Measurements from ENCODE around the gene RTKN2.

RTKN2 gene

DNA sequence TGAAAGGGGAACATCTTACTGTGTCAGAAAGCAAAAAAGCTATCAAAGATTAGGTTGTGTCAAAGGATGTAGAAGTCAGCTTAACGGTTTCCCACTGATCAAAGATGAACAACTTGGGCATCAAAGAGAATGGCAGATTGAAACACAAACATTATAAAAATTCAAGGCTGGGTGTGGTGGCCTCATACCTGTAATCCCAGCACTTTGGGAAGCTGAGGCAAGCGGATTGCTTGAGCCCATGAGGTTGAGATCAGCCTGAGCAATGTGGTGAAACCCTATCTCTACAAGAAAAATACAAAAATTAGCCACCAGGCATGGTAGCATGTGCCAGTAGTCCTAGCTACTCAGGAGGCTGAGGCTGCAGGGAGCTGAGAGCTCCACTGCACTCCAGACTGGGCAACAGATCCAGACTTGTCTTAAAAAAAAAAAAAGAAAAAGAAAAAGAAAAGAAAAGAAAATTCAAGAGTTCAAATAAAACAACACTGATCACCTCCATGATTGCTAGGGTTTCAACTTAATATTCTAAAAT, 34.5 kb downstream of the RTKN2 start:
- no peak overlapping the region for H3K27ac ChIP-seq
- TF ChIP-seq, protein P1, sequence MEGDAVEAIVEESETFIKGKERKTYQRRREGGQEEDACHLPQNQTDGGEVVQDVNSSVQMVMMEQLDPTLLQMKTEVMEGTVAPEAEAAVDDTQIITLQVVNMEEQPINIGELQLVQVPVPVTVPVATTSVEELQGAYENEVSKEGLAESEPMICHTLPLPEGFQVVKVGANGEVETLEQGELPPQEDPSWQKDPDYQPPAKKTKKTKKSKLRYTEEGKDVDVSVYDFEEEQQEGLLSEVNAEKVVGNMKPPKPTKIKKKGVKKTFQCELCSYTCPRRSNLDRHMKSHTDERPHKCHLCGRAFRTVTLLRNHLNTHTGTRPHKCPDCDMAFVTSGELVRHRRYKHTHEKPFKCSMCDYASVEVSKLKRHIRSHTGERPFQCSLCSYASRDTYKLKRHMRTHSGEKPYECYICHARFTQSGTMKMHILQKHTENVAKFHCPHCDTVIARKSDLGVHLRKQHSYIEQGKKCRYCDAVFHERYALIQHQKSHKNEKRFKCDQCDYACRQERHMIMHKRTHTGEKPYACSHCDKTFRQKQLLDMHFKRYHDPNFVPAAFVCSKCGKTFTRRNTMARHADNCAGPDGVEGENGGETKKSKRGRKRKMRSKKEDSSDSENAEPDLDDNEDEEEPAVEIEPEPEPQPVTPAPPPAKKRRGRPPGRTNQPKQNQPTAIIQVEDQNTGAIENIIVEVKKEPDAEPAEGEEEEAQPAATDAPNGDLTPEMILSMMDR (conservative IDR thresholded peaks at IDR 0.05; ENCODE audit: low read depth, low read length): no peak
- H3K4me2 ChIP-seq: no peak overlapping the region
- no peak overlapping the region for H3K4me3 ChIP-seq (IDR thresholded peaks at IDR 0.05; ENCODE audit: insufficient read depth, low read depth, low read length)
- H4K20me1 ChIP-seq (ENCODE audit: insufficient read depth): no peaks in the 10 kb centered on the region
- H3K36me3 ChIP-seq (ENCODE audit: insufficient read depth): no peaks in the 10 kb centered on the region
- no peaks in the 10 kb centered on the region for H3K27me3 ChIP-seq (ENCODE audit: insufficient read depth, low read depth)
- H2AFZ ChIP-seq (ENCODE audit: low read depth): no peak overlapping the region
- H3K9ac ChIP-seq: no peak overlapping the region
- no peaks in the 10 kb centered on the region for H3K4me1 ChIP-seq (ENCODE audit: low read depth, poor library complexity, severe bottlenecking)
- H3K79me2 ChIP-seq (ENCODE audit: insufficient read depth, low read depth): no peaks in the 10 kb centered on the region

DNA sequence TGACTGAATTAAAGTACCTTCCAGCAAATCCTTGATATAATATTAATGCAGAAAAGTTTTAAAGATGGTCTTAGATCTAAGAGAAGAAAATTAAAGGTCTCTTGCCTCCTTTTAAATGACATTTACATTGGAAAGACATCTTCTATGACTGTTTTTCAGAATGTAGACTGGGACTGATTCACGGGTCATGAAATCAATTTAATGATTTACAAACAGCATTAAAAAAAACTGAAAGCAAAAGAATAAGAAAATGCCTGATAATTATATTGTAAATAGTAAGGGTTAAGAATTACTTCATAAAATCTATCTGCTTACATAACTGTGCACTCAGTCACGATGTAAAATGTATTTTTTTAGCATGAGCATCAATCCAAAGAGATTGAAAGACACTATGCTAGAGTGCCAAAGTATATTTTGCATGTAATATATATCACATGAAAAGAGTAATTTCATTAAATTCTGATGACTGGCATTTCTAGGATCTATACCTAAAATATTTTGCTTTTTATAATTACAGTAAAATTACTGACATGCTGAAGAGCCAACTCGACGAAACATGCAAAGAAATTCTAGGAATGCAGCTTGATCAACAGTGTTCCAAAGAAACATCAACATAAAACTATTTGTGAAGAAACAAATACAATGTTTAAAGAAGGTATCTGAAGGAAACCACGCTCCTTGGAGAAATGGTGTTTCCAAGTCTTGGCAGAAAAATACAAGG, 35.1 kb downstream of the RTKN2 start:
- Histone ChIP-seq H3K4me1 (ENCODE audit: low read depth, poor library complexity, severe bottlenecking) (no peaks in the 10 kb centered on the region), H3K27me3 (ENCODE audit: insufficient read depth, low read depth) (no peaks in the 10 kb centered on the region), H3K27ac (no peak overlapping the region), H4K20me1 (ENCODE audit: insufficient read depth) (no peaks in the 10 kb centered on the region), H3K36me3 (ENCODE audit: insufficient read depth) (no peaks in the 10 kb centered on the region), H2AFZ (ENCODE audit: low read depth) (no peak overlapping the region), H3K4me3 (IDR thresholded peaks at IDR 0.05; ENCODE audit: insufficient read depth, low read depth, low read length) (no peak overlapping the region), H3K4me2 (no peak overlapping the region), H3K79me2 (ENCODE audit: insufficient read depth, low read depth) (no peaks in the 10 kb centered on the region), H3K9ac (no peak overlapping the region)
- TF ChIP-seq, protein P1 (conservative IDR thresholded peaks at IDR 0.05; ENCODE audit: low read depth, low read length): no peak

DNA sequence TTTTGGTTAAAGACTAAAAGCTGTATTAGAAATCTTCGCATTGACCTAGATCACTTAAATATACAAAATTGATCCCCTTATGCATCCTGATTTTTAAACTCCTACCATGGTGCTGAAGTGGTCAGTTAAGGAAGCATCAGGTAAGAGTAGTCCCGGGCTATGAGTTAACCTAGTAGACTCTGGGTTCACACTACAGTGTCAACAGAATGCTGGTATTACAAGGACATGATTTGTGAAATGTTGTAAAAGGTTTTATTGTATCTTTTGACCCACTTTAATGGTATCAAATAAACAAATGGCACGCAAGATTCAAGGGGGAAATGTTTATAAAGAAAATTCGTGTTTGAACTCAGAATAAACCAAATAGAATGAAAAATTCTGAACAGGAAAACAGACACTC, 36.8 kb downstream of the RTKN2 start:
- Histone ChIP-seq H3K4me3 (IDR thresholded peaks at IDR 0.05; ENCODE audit: insufficient read depth, low read depth, low read length) (no peak overlapping the region), H3K27ac (no peak overlapping the region), H3K9ac (no peak overlapping the region), H2AFZ (ENCODE audit: low read depth) (no peak overlapping the region), H4K20me1 (ENCODE audit: insufficient read depth) (no peaks in the 10 kb centered on the region), H3K36me3 (ENCODE audit: insufficient read depth) (no peaks in the 10 kb centered on the region), H3K79me2 (ENCODE audit: insufficient read depth, low read depth) (no peaks in the 10 kb centered on the region), H3K4me2 (no peak overlapping the region), H3K27me3 (ENCODE audit: insufficient read depth, low read depth) (no peaks in the 10 kb centered on the region), H3K4me1 (ENCODE audit: low read depth, poor library complexity, severe bottlenecking) (no peaks in the 10 kb centered on the region)
- TF ChIP-seq, protein P1 (conservative IDR thresholded peaks at IDR 0.05; ENCODE audit: low read depth, low read length): no peak

DNA sequence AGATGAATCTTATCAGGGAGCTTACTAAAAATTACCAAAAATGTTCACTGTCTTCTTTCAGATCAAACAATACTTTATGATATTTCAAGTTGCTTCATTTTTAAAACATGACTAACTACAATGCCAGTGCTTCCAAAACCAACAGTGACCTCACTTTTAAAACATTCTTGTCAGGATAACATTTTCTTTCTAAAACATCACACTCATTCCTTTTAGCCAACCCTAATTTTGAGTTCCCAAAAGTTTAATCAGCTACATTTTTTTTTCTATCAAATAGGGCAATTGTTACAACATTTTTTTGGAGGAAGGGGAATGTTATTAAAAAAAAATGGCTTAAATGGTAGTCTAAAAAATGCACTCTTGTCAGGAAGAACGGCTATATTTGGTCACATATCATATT, 37.3 kb downstream of the RTKN2 start:
- H3K79me2 ChIP-seq (ENCODE audit: insufficient read depth, low read depth): no peaks in the 10 kb centered on the region
- H3K4me2 ChIP-seq: no peak overlapping the region
- H3K9ac ChIP-seq: no peak overlapping the region
- no peak overlapping the region for H3K4me3 ChIP-seq (IDR thresholded peaks at IDR 0.05; ENCODE audit: insufficient read depth, low read depth, low read length)
- H3K27me3 ChIP-seq (ENCODE audit: insufficient read depth, low read depth): no peaks in the 10 kb centered on the region
- H3K36me3 ChIP-seq (ENCODE audit: insufficient read depth): no peaks in the 10 kb centered on the region
- no peak overlapping the region for H3K27ac ChIP-seq
- no peaks in the 10 kb centered on the region for H3K4me1 ChIP-seq (ENCODE audit: low read depth, poor library complexity, severe bottlenecking)
- H2AFZ ChIP-seq (ENCODE audit: low read depth): no peak overlapping the region
- no peaks in the 10 kb centered on the region for H4K20me1 ChIP-seq (ENCODE audit: insufficient read depth)
- TF ChIP-seq, protein P1 (conservative IDR thresholded peaks at IDR 0.05; ENCODE audit: low read depth, low read length): no peak

Data from KMS-11 (cell line).